PC-9 (cell line): ENCODE measurements around the gene MACROH2A1.

Experiments
- CTCF ChIP-seq: fragments of 200-600 bp; sonication (generic); conservative IDR thresholded peaks from 2 replicates; pipeline ENCODE4 v1.6.1; 2017; ENCODE audit warnings: mixed run types, antibody characterized with exemption, mild to moderate bottlenecking, moderate library complexity
- EZH2 ChIP-seq: fragments of 200-600 bp; sonication (generic); IDR thresholded peaks from 2 replicates; pipeline ENCODE4 v1.8.0; 2017; ENCODE audit warnings: antibody characterized with exemption, low read depth

- TF ChIP-seq CTCF (no peak), EZH2 (no peak)
Measured at GRCh38 chr5:135329913-135330797, 68.9 kb downstream of the MACROH2A1 start.
